GM12873 (cell line): ENCODE measurements around the gene RPS6KB1.

Experiments
- TF ChIP-seq, protein P1 (sequence below): IDR thresholded peaks from 2 replicates; pipeline ENCODE4 v1.5.1; 2012; ENCODE audit warnings: low read depth, mild to moderate bottlenecking, moderate library complexity, low read length, control low read depth; ENCODE audit not compliant: insufficient read depth; ENCODE audit errors: missing control alignments

The RPS6KB1 gene

DNA sequence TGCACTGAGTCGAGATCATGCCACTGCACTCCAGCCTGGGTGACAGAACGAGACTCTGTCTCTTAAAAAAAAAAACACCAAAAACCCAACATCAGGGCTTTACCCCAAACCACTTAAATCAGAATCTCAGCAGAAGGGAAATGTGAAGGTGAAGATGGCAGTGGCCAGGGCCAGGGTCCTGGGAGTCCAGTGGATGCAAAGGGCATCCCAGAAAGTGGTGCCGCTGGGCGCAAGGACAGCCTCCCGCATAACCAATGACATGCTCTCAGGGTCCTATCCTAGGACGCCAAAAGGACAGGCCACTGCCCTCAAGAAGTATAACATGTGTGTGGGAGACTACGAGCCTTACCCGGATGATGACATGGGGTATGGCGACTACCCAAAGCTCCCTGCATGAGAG is 8.1 kb upstream of the RPS6KB1 start:
- TF ChIP-seq, protein P1, sequence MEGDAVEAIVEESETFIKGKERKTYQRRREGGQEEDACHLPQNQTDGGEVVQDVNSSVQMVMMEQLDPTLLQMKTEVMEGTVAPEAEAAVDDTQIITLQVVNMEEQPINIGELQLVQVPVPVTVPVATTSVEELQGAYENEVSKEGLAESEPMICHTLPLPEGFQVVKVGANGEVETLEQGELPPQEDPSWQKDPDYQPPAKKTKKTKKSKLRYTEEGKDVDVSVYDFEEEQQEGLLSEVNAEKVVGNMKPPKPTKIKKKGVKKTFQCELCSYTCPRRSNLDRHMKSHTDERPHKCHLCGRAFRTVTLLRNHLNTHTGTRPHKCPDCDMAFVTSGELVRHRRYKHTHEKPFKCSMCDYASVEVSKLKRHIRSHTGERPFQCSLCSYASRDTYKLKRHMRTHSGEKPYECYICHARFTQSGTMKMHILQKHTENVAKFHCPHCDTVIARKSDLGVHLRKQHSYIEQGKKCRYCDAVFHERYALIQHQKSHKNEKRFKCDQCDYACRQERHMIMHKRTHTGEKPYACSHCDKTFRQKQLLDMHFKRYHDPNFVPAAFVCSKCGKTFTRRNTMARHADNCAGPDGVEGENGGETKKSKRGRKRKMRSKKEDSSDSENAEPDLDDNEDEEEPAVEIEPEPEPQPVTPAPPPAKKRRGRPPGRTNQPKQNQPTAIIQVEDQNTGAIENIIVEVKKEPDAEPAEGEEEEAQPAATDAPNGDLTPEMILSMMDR = no peak

DNA sequence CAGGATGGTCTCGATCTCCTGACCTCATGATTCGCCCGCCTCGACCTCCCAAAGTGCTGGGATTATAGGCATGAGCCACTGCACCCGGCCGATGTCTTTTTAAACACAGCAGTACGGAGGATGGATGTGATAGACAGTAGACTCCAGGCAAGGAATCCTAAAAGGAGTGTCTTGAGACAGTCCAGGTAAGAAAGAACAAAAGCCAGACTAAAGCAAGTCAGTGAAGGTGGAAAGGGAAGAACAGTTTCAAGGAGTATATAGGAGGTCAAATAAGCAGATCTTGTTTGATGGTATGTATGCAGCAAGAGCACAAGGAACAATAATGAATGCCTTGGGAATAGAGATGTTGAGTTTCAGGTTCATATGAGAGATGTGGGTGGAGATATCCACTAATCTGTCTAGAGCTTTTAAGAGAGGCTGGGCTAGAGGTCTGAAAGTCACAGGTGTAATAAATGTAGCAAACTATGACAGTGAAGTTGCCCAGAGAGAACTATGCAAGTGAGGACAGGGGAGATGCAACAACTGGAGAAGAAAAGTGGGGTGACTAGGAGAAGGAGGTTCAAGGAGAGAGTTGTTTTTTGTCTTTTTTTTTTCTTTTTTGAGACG is 4.7 kb upstream of the RPS6KB1 start:
- TF ChIP-seq, protein P1 = no peak

DNA sequence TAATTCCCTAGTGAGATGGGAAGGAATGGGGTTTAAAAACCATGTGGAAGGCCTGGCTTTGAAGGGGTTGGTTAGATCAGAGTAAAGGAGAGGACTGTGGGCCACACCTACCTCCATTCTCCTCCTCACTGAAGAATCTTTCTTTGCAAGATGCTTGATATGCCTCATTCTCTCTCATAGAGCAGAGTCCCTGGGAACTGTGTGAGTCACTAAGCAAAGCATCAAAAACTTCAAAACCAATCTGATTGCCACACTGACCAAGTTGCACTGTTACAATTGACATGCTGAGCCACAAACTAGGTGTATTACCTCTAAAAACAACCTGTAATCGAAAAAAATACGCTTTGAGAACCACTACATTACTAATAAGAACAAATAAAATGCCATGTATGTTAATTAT is 2.2 kb upstream of the RPS6KB1 start:
- TF ChIP-seq, protein P1 = no peak

DNA sequence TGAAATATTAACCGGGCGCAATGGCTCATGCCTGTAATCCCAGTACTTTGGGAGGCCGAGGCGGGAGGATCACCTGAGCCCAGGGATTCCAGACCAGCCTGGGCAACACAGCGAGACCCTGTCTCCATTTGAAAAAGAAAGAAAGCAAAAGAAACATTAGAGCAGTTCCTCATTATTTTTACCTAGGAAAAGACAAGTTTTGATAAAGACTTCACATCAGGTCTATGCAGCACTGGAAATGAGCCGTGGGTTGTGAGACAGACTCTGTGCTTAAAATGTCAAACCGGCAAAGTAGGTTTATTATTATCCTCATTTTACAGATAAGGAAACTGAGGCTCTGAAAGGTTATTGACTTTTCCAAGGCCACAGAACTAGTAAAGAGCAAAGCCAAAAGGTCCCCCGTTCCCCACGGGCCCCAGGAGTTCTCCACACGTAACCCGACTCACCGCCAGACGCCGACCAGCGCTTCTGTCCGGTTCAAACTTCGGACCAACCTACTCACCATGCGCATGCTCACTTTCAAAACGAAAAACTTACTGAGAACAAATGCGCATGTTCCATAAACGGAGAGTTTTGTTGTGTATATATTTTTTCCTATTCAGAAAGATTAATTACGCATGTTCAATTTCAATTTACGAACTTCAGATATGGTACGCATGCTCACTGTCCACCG is 534 bp upstream of the RPS6KB1 start:
- TF ChIP-seq, protein P1 = no peak

GRCh38 chr17:59893676-59894100 is 767 bp downstream of the RPS6KB1 start:
- TF ChIP-seq, protein P1 = no peak

GRCh38 chr17:59897090-59897489 is 4.2 kb downstream of the RPS6KB1 start:
- TF ChIP-seq, protein P1 = no peak

GRCh38 chr17:59899099-59899498 is 6.2 kb downstream of the RPS6KB1 start:
- TF ChIP-seq, protein P1 = peak; percentile 54
